ENCODE results near the gene NEMF.
"Not testable (repeated sequence)": the region's sequence is repeated elsewhere in the genome, so short reads cannot be mapped to it uniquely, and the experiment has no call there.

NEMF gene, protein sequence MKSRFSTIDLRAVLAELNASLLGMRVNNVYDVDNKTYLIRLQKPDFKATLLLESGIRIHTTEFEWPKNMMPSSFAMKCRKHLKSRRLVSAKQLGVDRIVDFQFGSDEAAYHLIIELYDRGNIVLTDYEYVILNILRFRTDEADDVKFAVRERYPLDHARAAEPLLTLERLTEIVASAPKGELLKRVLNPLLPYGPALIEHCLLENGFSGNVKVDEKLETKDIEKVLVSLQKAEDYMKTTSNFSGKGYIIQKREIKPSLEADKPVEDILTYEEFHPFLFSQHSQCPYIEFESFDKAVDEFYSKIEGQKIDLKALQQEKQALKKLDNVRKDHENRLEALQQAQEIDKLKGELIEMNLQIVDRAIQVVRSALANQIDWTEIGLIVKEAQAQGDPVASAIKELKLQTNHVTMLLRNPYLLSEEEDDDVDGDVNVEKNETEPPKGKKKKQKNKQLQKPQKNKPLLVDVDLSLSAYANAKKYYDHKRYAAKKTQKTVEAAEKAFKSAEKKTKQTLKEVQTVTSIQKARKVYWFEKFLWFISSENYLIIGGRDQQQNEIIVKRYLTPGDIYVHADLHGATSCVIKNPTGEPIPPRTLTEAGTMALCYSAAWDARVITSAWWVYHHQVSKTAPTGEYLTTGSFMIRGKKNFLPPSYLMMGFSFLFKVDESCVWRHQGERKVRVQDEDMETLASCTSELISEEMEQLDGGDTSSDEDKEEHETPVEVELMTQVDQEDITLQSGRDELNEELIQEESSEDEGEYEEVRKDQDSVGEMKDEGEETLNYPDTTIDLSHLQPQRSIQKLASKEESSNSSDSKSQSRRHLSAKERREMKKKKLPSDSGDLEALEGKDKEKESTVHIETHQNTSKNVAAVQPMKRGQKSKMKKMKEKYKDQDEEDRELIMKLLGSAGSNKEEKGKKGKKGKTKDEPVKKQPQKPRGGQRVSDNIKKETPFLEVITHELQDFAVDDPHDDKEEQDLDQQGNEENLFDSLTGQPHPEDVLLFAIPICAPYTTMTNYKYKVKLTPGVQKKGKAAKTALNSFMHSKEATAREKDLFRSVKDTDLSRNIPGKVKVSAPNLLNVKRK

GRCh38 chr14:49852301-49853157 lies at the start of gene NEMF:
Gene NEMF, minus strand, starts transcription at chr14:49852788. Its CDS starts 35 bp downstream, at chr14:49852753.
- DNase-seq (ENCODE audit: insufficient read length, low spot score) (peak; percentile 46), FAIRE-seq (no peak)
- TF ChIP-seq CTCF (IDR thresholded peaks at IDR 0.05; ENCODE audit: insufficient read depth, missing control alignments) = peak; percentile 72

DNA sequence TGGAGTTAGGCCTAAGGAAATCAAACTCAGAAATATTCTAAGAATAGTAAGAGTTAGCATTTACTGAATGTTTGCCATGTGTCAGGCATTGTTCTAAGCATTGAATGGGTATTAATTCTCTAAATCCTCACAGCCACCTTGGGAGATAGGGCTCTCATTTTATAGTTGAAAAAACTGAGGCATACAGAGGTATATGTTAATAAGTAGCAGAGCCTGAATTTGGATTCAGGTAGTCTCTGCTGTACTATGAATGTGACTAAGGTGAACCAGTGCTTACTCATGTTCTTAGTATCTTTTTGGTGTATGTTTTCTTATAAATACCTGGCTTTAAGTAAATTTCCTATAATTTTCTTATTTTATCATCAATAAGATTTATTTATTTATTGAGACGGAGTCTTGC lies 48.4 kb upstream of the NEMF start:
- FAIRE-seq (no peak), DNase-seq (ENCODE audit: insufficient read length, low spot score) (no peak)
- TF ChIP-seq CTCF (IDR thresholded peaks at IDR 0.05; ENCODE audit: insufficient read depth, missing control alignments) = no peak

DNA sequence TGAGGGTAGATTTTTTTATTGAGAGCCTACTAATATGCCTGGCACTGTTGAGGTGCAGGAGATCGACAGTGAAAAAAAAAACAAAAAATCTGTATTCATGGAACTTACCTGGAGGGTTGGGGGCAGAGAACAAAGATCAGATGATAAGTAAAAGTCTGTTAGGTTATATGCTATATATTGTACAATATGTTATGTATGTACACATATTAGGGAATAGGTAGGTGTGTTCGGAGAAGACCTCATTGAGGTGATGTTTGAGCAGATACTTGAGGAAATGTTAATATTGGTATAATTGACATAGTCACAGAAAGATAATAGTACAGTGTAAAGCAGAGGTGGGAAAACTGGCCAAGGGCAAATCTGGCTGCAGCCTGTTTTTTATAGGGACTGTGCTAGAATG lies 45.9 kb upstream of the NEMF start:
- TF ChIP-seq CTCF (IDR thresholded peaks at IDR 0.05; ENCODE audit: insufficient read depth, missing control alignments) = no peak
- FAIRE-seq (no peak), DNase-seq (ENCODE audit: insufficient read length, low spot score) (no peak)

GRCh38 chr14:49897965-49898364 lies 45.4 kb upstream of the NEMF start:
- FAIRE-seq = no peak
- no peak for TF ChIP-seq CTCF (IDR thresholded peaks at IDR 0.05; ENCODE audit: insufficient read depth, missing control alignments)
- no peak for DNase-seq (ENCODE audit: insufficient read length, low spot score)

DNA sequence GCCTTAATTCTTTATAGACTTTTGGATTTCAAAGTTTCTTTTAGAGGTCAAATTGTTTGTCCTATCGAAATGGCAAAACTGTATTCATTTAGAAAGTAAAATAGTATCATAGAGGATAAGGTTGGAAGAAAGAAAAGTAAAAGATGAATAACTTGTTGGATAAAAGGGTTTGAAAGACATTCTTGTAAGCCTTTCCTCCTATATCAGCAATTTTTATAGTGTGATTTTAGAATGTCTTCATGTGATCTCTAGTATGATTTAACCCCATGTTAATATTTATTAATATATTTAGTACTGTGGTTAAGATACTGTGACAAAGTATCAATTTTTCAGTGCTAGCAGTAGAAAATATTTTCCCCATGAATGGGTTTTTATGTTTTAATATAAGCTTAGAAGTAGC lies 44.8 kb upstream of the NEMF start:
- TF ChIP-seq CTCF (IDR thresholded peaks at IDR 0.05; ENCODE audit: insufficient read depth, missing control alignments) = no peak
- FAIRE-seq = no peak

GRCh38 chr14:49896966-49897365 lies 44.4 kb upstream of the NEMF start:
- no peak for FAIRE-seq

More for the DNA sequence above, 44.8 kb upstream of the NEMF start:
- no peak for DNase-seq (ENCODE audit: insufficient read length, low spot score)

GRCh38 chr14:49896272-49896671 lies 43.7 kb upstream of the NEMF start:
- not testable (repeated sequence) for DNase-seq (ENCODE audit: insufficient read length, low spot score); FAIRE-seq

More at GRCh38 chr14:49896966-49897365, 44.4 kb upstream of the NEMF start:
- no peak for DNase-seq (ENCODE audit: insufficient read length, low spot score)
- no peak for TF ChIP-seq CTCF (IDR thresholded peaks at IDR 0.05; ENCODE audit: insufficient read depth, missing control alignments)
